H9 (cell line): Measurements from ENCODE around the gene WDR43. TPM values are rescaled to one million over a fixed set of nuclear protein-coding genes. Genes with fewer than 3 reads are reported as not detected.

Experiments used
- DNase-seq: peaks from one replicate; pipeline ENCODE4 v3.0.0-alpha.2; 2017
- H2AFZ ChIP-seq: one replicate; pipeline ENCODE4 v1.6.1; 2013; ENCODE audit warnings: mild to moderate bottlenecking, low read length, control low read depth, moderate library complexity
- H2AK5ac ChIP-seq: 2 replicates; pipeline ENCODE4 v1.6.1; 2013; ENCODE audit warnings: low read length, control low read depth, mixed read lengths; ENCODE audit not compliant: insufficient read length
- H2BK120ac ChIP-seq: one replicate; pipeline ENCODE4 v1.6.1; 2013; ENCODE audit warnings: low read depth, mild to moderate bottlenecking, low read length, control low read depth, inconsistent platforms; ENCODE audit not compliant: poor library complexity, severe bottlenecking
- H2BK12ac ChIP-seq: 2 replicates; pipeline ENCODE4 v1.6.1; 2013; ENCODE audit warnings: low read length, control low read depth, mixed read lengths, low read depth; ENCODE audit not compliant: insufficient read length
- H2BK15ac ChIP-seq: 2 replicates; pipeline ENCODE4 v1.6.1; 2013; ENCODE audit warnings: low read depth, low read length, control low read depth
- H2BK20ac ChIP-seq: one replicate; pipeline ENCODE4 v1.6.1; 2013; ENCODE audit warnings: low read depth, mild to moderate bottlenecking, low read length, control low read depth, inconsistent platforms; ENCODE audit not compliant: poor library complexity, severe bottlenecking
- H2BK5ac ChIP-seq: 2 replicates; pipeline ENCODE4 v1.6.1; 2013; ENCODE audit warnings: low read length, control low read depth, mixed read lengths; ENCODE audit not compliant: insufficient read length
- H3K14ac ChIP-seq: 2 replicates; pipeline ENCODE4 v1.6.1; 2013; ENCODE audit warnings: low read length, control low read depth; ENCODE audit not compliant: insufficient read depth
- H3K18ac ChIP-seq: 2 replicates; pipeline ENCODE4 v1.6.1; 2013; ENCODE audit warnings: low read depth, mild to moderate bottlenecking, mixed read lengths, low read length, control low read depth; ENCODE audit not compliant: insufficient read length
- H3K23ac ChIP-seq: 2 replicates; pipeline ENCODE4 v1.6.1; 2013; ENCODE audit warnings: low read length, control low read depth, mixed read lengths, low read depth; ENCODE audit not compliant: insufficient read length
- H3K23me2 ChIP-seq: 2 replicates; pipeline ENCODE4 v1.6.1; 2013; ENCODE audit warnings: low read depth, mild to moderate bottlenecking, mixed read lengths, low read length, control low read depth; ENCODE audit not compliant: insufficient read length, poor library complexity, severe bottlenecking
- H3K27ac ChIP-seq: 2 replicates; pipeline ENCODE4 v1.5.1; 2013; ENCODE audit warnings: low read length, control low read depth, mixed read lengths, low read depth; ENCODE audit not compliant: insufficient read length
- H3K27me3 ChIP-seq: 2 replicates; pipeline ENCODE4 v1.6.1; 2013; ENCODE audit warnings: low read length, control low read depth, inconsistent platforms; ENCODE audit not compliant: insufficient read depth
- H3K4ac ChIP-seq: 2 replicates; pipeline ENCODE4 v1.6.1; 2013; ENCODE audit warnings: low read depth, mild to moderate bottlenecking, control low read depth, inconsistent platforms, low read length, moderate library complexity
- H3K4me1 ChIP-seq: 2 replicates; pipeline ENCODE4 v1.6.1; 2013; ENCODE audit warnings: low read length, control low read depth, inconsistent platforms; ENCODE audit not compliant: insufficient read depth
- H3K4me2 ChIP-seq: 2 replicates; pipeline ENCODE4 v1.6.1; 2013; ENCODE audit warnings: low read length, control low read depth, mixed read lengths; ENCODE audit not compliant: insufficient read length, insufficient read depth
- H3K56ac ChIP-seq: 2 replicates; pipeline ENCODE4 v1.6.1; 2013; ENCODE audit warnings: low read depth, mild to moderate bottlenecking, mixed read lengths, low read length, control low read depth; ENCODE audit not compliant: insufficient read length
- H3K79me1 ChIP-seq: 2 replicates; pipeline ENCODE4 v1.6.1; 2013; ENCODE audit warnings: low read depth, mild to moderate bottlenecking, moderate library complexity, low read length, control low read depth, inconsistent platforms; ENCODE audit not compliant: insufficient read depth, poor library complexity, severe bottlenecking
- H3K79me2 ChIP-seq: 2 replicates; pipeline ENCODE4 v1.6.1; 2013; ENCODE audit warnings: low read length, control low read depth, inconsistent platforms; ENCODE audit not compliant: insufficient read depth
- H3K9ac ChIP-seq: 2 replicates; pipeline ENCODE4 v1.6.1; 2013; ENCODE audit warnings: low read length, control low read depth, mixed read lengths; ENCODE audit not compliant: insufficient read length; ENCODE audit errors: extremely low read depth
- H3K9me3 ChIP-seq: one replicate; pipeline ENCODE4 v1.6.1; 2013; ENCODE audit warnings: low read depth, low read length, inconsistent platforms; ENCODE audit not compliant: control insufficient read depth
- H3T11ph ChIP-seq: one replicate; pipeline ENCODE4 v1.6.1; 2013; ENCODE audit warnings: mild to moderate bottlenecking, low read length, control low read depth, inconsistent platforms
- H4K20me1 ChIP-seq: one replicate; pipeline ENCODE4 v1.6.1; 2013; ENCODE audit not compliant: control insufficient read depth, insufficient read length, insufficient read depth
- H4K5ac ChIP-seq: 2 replicates; pipeline ENCODE4 v1.6.1; 2013; ENCODE audit warnings: low read depth, mild to moderate bottlenecking, mixed read lengths, low read length, control low read depth; ENCODE audit not compliant: insufficient read length
- H4K8ac ChIP-seq: replicated peaks from 2 replicates; pipeline ENCODE4 v1.6.1; 2013; ENCODE audit warnings: low read length, control low read depth, mixed read lengths, low read depth; ENCODE audit not compliant: insufficient read length
- H4K91ac ChIP-seq: 2 replicates; pipeline ENCODE4 v1.6.1; 2013; ENCODE audit warnings: low read depth, mild to moderate bottlenecking, moderate library complexity, mixed read lengths, low read length, control low read depth; ENCODE audit not compliant: insufficient read length
- H3K27ac Mint-ChIP-seq, 3 experiments: 2 replicates in 2 of 3; 3 replicates in 1 of 3; pipeline ENCODE4 v1.8.0; 2020 to 2021; ENCODE audit warnings: mixed read lengths in 3 of 3, mild to moderate bottlenecking in 1 of 3, moderate library complexity in 1 of 3
- H3K27me3 Mint-ChIP-seq: 2 replicates; pipeline ENCODE4 v1.8.0; 2021; ENCODE audit warnings: low read depth, mild to moderate bottlenecking, moderate library complexity, mixed read lengths
- H3K36me3 Mint-ChIP-seq, 3 experiments: 2 replicates in 2 of 3; 3 replicates in 1 of 3; pipeline ENCODE4 v1.8.0; 2020 to 2021; ENCODE audit warnings: low read depth in 3 of 3, mixed read lengths in 3 of 3; ENCODE audit not compliant: insufficient read depth in 1 of 3
- H3K4me1 Mint-ChIP-seq, 2 experiments: 2 replicates each; pipeline ENCODE4 v1.8.0; 2020; ENCODE audit warnings: mixed read lengths in 2 of 2
- H3K4me3 Mint-ChIP-seq, 2 experiments: 2 replicates in 1 of 2; 3 replicates in 1 of 2; pipeline ENCODE4 v1.8.0; 2020 to 2021; ENCODE audit warnings: mild to moderate bottlenecking in 2 of 2, mixed read lengths in 2 of 2, moderate library complexity in 1 of 2
- H3K9me3 Mint-ChIP-seq, 2 experiments: 2 replicates in 1 of 2; 3 replicates in 1 of 2; pipeline ENCODE4 v1.8.0; 2020; ENCODE audit warnings: mild to moderate bottlenecking in 2 of 2, mixed read lengths in 2 of 2, moderate library complexity in 1 of 2
- CTCF ChIP-seq: fragments of 200-600 bp; sonication (generic); conservative IDR thresholded peaks from 3 replicates; pipeline ENCODE4 v1.8.0; 2021; ENCODE audit warnings: antibody characterized with exemption, mild to moderate bottlenecking
- WGBS: extraction: QIAGEN DNeasy Blood & Tissue Kit; methylation state at CpG from one replicate; pipeline ENCODE4 v1.1.7; 2013; ENCODE audit warnings: missing lambda C conversion rate, low lambda C conversion rate, mixed read lengths; ENCODE audit not compliant: insufficient read length; ENCODE audit errors: extremely low coverage; 5-methylcytosine and 5-hydroxymethylcytosine counted together
- total RNA-seq: library from RNA; stranded (reverse); gene quantifications from 2 replicates; pipeline ENCODE4 v1.2.1, GENCODE V29; 2021

Gene WDR43
- total RNA-seq, 1 experiment from 2014 or later = 186 TPM

- H3K23me2 ChIP-seq = no peaks in the 10 kb centered on the region
- H2AFZ ChIP-seq = no peak overlapping the region
- H3T11ph ChIP-seq = no peak overlapping the region
- no peaks in the 10 kb centered on the region for H3K9me3 ChIP-seq
- H2BK5ac ChIP-seq = no peak overlapping the region
- no peak overlapping the region for H4K5ac ChIP-seq
- H3K4me1 ChIP-seq = peaks cover 2% of the 10 kb centered on the region; the same call in 1 of the 2 replicates
- no peak overlapping the region for H3K56ac ChIP-seq
- H3K79me1 ChIP-seq = peaks cover 2% of the 10 kb centered on the region
- H3K27ac Mint-ChIP-seq = no peak overlapping the region
- no peak overlapping the region for H3K14ac ChIP-seq
- no peaks in the 10 kb centered on the region for H4K20me1 ChIP-seq
- no CpG with 5 or more reads among the region's 1 CpG for WGBS
- no peaks in the 10 kb centered on the region for H3K9me3 Mint-ChIP-seq
- peaks cover 40 to 48% (median 42%) of the 10 kb centered on the region in 3 experiments; a peak in 6 of 7 replicates for H3K36me3 Mint-ChIP-seq
- no peaks in the 10 kb centered on the region for H3K27me3 Mint-ChIP-seq
- H3K27me3 ChIP-seq = no peaks in the 10 kb centered on the region
- no peak overlapping the region for H2AK5ac ChIP-seq
- no peak overlapping the region for H2BK12ac ChIP-seq
- no peak overlapping the region for H4K8ac ChIP-seq
- H3K4ac ChIP-seq = no peak overlapping the region
- no peak overlapping the region for H3K18ac ChIP-seq
- H2BK20ac ChIP-seq = no peak overlapping the region
- DNase-seq = no peak
- H3K4me2 ChIP-seq = no peak overlapping the region
- H2BK15ac ChIP-seq = no peak overlapping the region
- peaks cover 21 to 27% of the 10 kb centered on the region in 2 experiments for H3K4me1 Mint-ChIP-seq
- H3K9ac ChIP-seq = no peak overlapping the region
- no peak overlapping the region for H3K27ac ChIP-seq
- H2BK120ac ChIP-seq = no peak overlapping the region
- no peak overlapping the region for H3K4me3 Mint-ChIP-seq
- TF ChIP-seq CTCF = no peak
- peaks cover 76% of the 10 kb centered on the region for H3K79me2 ChIP-seq
- H4K91ac ChIP-seq = no peak overlapping the region
- no peak overlapping the region for H3K23ac ChIP-seq
Measured at GRCh38 chr2:28901841-28902240, 7.4 kb downstream of the WDR43 start.
